ENCODE measurements around the gene RALGAPA2. TPM values are rescaled to one million over a fixed set of nuclear protein-coding genes. Genes with fewer than 3 reads are reported as not detected.

Gene RALGAPA2
- polyA plus RNA-seq, 1 experiment: 2.2 TPM

- no peaks in the 10 kb centered on the region for H3K27me3 ChIP-seq (ENCODE audit: control insufficient read depth, insufficient read depth, low read length)
- ChIA-PET POLR2A (no interaction called here), CTCF (interaction anchor here (0.7 to 8.5 kb wide), 2 partner anchors 15 to 208 kb away, joined by 3 to 68 read pairs; no protein-coding TSS in a partner anchor)
- DNase-seq (ENCODE audit: low read depth, low spot score): no peak
- no peak for TF ChIP-seq CTCF (IDR thresholded peaks at IDR 0.05; ENCODE audit: low read depth, low read length)
- no peak overlapping the region for H3K27ac ChIP-seq (ENCODE audit: low read depth, low read length)
- no peak overlapping the region for H3K4me3 ChIP-seq (ENCODE audit: low read depth, low read length)
- no peaks in the 10 kb centered on the region for H3K9me3 ChIP-seq (ENCODE audit: control insufficient read depth, insufficient read depth, low read length)
Observed at GRCh38 chr20:20580139-20580538, 132.3 kb downstream of the RALGAPA2 start.

GRCh38 chr20:20578838-20579237 lies 133.6 kb downstream of the RALGAPA2 start:
- Histone ChIP-seq H3K4me3 (ENCODE audit: low read depth, low read length) (no peak overlapping the region), H3K27ac (ENCODE audit: low read depth, low read length) (no peak overlapping the region), H3K27me3 (ENCODE audit: control insufficient read depth, insufficient read depth, low read length) (no peaks in the 10 kb centered on the region), H3K9me3 (ENCODE audit: control insufficient read depth, insufficient read depth, low read length) (no peaks in the 10 kb centered on the region)
- ChIA-PET CTCF (interaction anchor here (1.0 to 8.5 kb wide), 4 partner anchors 16 to 395 kb away, joined by 3 to 68 read pairs (median 3); no protein-coding TSS in a partner anchor), POLR2A (no interaction called here)
- no peak for DNase-seq (ENCODE audit: low read depth, low spot score)
- no peak for TF ChIP-seq CTCF (IDR thresholded peaks at IDR 0.05; ENCODE audit: low read depth, low read length)

GRCh38 chr20:20573797-20574196 lies 138.6 kb downstream of the RALGAPA2 start:
- TF ChIP-seq CTCF (IDR thresholded peaks at IDR 0.05; ENCODE audit: low read depth, low read length): no peak
- no peaks in the 10 kb centered on the region for H3K27me3 ChIP-seq (ENCODE audit: control insufficient read depth, insufficient read depth, low read length)
- DNase-seq (ENCODE audit: low read depth, low spot score): no peak
- ChIA-PET POLR2A (no interaction called here), CTCF (interaction anchor here (1.6 kb wide), 1 partner anchor 20 kb away, joined by 5 read pairs; no protein-coding TSS in a partner anchor)
- no peak overlapping the region for H3K27ac ChIP-seq (ENCODE audit: low read depth, low read length)
- no peaks in the 10 kb centered on the region for H3K9me3 ChIP-seq (ENCODE audit: control insufficient read depth, insufficient read depth, low read length)
- no peak overlapping the region for H3K4me3 ChIP-seq (ENCODE audit: low read depth, low read length)

- ChIA-PET CTCF (no interaction called here), POLR2A (no interaction called here)
- no peak for TF ChIP-seq CTCF (IDR thresholded peaks at IDR 0.05; ENCODE audit: low read depth, low read length)
- Histone ChIP-seq H3K9me3 (ENCODE audit: control insufficient read depth, insufficient read depth, low read length) (no peaks in the 10 kb centered on the region), H3K27ac (ENCODE audit: low read depth, low read length) (no peak overlapping the region), H3K27me3 (ENCODE audit: control insufficient read depth, insufficient read depth, low read length) (no peaks in the 10 kb centered on the region), H3K4me3 (ENCODE audit: low read depth, low read length) (no peak overlapping the region)
- DNase-seq (ENCODE audit: low read depth, low spot score): no peak
Observed at GRCh38 chr20:20571068-20571780, 141.2 kb downstream of the RALGAPA2 start.

- no peak for DNase-seq (ENCODE audit: low read depth, low spot score)
Observed at GRCh38 chr20:20568604-20569205, 143.7 kb downstream of the RALGAPA2 start.

More at GRCh38 chr20:20568604-20569205, 143.7 kb downstream of the RALGAPA2 start:
- Histone ChIP-seq H3K4me3 (ENCODE audit: low read depth, low read length) (no peak overlapping the region), H3K27ac (ENCODE audit: low read depth, low read length) (no peak overlapping the region), H3K27me3 (ENCODE audit: control insufficient read depth, insufficient read depth, low read length) (no peaks in the 10 kb centered on the region), H3K9me3 (ENCODE audit: control insufficient read depth, insufficient read depth, low read length) (no peaks in the 10 kb centered on the region)
- ChIA-PET POLR2A (interaction anchor here (0.6 kb wide), 1 partner anchor 25 kb away, joined by 3 read pairs; no protein-coding TSS in a partner anchor), CTCF (interaction anchor here (2.0 to 5.0 kb wide), 2 partner anchors 25 to 210 kb away, joined by 6 to 27 read pairs; no protein-coding TSS in a partner anchor)
- peak; percentile 85 for TF ChIP-seq CTCF (IDR thresholded peaks at IDR 0.05; ENCODE audit: low read depth, low read length)
